GM12872 (cell line): ENCODE data around the gene TM2D1.

Experiments
- TF ChIP-seq, protein P1 (sequence below): IDR thresholded peaks from 3 replicates; pipeline ENCODE4 v1.5.1; 2011; ENCODE audit warnings: low read depth, mild to moderate bottlenecking, low read length, moderate library complexity; ENCODE audit not compliant: insufficient read depth

TM2D1 gene

DNA sequence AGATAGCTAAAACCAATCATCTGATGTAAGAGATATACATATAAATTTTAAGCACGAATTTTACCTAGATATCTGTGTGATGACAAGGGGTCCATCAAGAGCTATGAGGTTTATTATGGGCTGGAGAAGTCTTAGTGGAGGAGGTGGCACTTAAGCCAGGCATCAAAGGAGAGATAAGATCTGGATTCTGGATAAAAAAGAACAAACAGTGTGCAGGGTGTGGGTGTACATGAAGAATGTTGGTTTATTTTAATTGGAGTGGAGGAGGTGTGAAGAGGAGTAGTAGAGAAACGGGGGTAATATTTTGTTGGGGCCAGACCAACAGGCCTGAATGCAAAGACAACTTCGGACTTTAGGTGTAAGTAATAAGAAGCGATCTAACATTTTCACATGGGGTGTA is 80.6 kb downstream of the TM2D1 start:
- TF ChIP-seq, protein P1, sequence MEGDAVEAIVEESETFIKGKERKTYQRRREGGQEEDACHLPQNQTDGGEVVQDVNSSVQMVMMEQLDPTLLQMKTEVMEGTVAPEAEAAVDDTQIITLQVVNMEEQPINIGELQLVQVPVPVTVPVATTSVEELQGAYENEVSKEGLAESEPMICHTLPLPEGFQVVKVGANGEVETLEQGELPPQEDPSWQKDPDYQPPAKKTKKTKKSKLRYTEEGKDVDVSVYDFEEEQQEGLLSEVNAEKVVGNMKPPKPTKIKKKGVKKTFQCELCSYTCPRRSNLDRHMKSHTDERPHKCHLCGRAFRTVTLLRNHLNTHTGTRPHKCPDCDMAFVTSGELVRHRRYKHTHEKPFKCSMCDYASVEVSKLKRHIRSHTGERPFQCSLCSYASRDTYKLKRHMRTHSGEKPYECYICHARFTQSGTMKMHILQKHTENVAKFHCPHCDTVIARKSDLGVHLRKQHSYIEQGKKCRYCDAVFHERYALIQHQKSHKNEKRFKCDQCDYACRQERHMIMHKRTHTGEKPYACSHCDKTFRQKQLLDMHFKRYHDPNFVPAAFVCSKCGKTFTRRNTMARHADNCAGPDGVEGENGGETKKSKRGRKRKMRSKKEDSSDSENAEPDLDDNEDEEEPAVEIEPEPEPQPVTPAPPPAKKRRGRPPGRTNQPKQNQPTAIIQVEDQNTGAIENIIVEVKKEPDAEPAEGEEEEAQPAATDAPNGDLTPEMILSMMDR: no peak

DNA sequence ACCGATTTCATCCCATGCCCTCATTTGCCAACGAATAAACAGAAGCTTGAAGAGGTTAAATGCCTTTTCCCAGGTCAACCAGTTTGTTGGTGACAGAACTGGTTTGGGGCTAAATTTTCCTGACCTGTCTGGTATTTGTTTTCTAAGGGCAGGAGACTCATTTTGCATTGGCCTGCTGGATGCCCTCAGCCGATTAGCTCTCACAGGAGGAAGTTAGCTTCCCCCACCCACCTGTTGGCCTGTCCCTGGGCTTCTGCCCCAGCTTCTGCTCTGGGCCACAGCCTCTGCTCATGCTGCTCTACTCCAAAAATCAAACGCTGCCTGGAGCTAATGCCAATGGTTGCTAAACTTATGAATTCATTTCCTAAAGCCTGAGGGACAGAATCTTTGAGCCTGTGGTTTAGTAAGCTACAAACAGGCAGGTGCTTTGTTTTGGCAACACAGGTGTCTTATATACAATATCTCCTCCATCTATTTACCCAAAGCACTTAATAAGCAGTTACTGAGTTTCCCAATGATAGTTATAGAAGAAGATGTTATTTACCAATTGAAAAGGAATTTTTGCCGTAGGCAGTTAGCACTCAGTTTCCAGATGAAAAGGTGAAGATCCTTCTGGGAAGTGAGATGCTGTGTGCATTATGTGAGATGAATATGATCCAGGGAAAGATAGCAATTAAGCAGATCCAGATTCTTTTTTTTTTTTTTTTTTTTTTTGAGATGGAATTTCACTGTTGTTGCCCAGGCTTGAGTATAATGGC is 82.3 kb downstream of the TM2D1 start:
- TF ChIP-seq, protein P1: no peak

DNA sequence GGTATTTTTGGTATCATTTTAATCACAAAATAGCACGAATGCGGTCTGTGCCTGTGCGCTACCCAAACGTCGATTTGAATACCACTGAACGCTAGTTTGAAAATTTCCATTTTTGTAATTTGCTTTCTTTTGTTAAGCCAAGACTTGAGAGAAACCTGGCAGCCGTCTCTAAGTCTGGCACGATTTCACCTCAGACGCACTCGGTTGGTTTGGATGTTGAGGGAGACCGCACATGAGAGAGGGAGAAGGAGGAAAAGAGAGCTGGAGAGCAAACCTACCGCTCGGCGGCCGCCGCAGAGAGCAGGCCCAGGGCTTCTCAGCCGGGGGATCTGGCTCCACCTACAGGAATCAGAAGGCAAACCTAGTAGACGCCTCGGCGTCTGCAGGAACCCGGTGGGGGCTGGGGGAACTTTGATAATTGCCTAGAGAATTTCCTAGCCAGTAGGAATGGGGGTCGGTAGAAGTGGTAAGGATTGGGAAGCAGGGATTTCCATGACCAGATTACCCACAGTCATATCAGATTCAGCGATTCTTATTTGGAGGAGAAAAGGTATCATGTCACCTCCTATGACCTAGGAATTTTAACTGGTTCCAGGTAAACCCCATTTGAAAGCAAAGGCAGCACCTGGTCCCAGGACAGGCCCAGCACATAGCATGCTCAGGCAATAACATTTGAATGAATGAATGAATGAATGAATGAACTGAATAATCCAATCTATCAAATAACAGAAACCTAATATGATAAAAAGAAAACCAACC is 83.2 kb downstream of the TM2D1 start:
- TF ChIP-seq, protein P1: peak; percentile 85

DNA sequence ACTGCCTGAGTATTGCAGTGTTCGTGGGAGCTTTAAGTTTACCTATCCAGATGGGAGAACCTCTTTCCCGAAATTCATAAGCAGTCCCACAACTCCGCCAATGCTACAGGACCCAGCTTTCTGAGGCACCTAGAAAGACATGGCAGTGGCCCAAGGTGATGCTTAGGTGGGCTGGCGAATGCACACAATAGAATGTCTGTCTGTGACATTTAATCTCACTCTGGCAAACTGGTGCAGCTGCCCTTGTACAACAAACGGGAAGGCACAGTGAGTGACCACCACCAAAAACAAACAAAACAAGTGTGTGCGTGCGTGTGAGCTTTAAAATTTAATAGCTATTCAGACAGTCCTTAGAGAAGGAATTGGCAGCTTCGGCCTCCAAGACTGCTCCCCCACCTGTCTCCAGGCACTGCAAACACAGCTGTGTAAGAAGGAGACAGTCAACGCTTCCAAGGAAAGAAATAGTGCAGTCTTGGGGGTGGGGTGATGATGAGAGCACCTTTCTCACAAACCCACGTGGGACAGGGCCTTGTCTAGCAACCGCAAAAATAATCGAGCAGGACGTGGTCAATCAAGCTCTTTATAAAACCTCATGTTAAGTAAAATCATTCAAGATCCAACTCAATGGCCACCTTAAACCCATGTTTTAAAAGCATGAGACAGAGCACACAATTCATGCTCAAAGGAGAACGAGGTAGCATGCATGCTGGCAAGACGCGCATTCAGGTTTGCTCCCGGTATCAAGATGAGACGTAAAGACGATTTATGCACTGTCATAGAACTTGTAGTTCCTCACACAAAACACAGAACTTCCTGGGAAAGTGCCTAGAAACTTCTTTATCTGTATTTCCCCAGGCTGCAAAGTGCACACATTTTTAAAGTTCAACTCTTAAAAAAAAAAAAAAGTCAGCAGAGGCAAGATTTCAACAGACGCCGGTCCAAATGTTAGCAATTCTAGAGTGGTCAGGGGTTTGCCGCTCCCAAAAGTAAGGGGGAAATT is 84.1 kb downstream of the TM2D1 start:
- TF ChIP-seq, protein P1: no peak

DNA sequence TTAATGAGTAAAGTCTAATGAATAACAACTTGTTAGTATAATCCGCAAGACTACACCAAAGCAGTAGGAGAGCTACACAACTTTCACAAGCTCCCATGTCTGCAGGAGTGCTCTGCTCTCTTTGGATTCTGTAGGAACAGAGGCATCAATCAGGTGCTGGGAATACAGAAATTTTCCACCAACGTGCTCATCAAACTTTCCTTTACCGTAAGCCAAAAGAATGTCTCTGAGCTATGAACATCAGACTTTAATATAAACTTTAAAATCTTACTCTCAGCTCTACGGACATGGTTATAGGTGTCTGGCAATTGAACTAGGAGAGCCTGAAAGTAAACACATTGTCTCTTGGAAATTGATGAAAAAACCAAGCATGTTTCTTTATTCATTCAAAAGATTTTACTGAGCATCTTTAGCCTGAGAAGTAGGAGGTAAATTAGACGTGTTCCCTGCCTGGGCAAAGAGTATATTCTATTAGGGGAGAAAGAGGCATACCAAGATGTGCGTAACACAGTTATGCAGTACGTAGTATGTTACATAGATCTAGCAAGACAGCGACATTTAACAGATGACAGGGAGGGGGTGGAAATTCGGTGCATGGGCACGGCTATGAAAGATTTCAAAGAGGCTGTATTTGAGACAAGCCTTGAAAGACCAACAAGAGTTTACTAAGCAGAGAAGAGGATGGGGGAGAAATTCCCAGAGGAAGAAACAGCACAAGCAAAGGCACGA is 85.2 kb downstream of the TM2D1 start:
- TF ChIP-seq, protein P1: no peak

DNA sequence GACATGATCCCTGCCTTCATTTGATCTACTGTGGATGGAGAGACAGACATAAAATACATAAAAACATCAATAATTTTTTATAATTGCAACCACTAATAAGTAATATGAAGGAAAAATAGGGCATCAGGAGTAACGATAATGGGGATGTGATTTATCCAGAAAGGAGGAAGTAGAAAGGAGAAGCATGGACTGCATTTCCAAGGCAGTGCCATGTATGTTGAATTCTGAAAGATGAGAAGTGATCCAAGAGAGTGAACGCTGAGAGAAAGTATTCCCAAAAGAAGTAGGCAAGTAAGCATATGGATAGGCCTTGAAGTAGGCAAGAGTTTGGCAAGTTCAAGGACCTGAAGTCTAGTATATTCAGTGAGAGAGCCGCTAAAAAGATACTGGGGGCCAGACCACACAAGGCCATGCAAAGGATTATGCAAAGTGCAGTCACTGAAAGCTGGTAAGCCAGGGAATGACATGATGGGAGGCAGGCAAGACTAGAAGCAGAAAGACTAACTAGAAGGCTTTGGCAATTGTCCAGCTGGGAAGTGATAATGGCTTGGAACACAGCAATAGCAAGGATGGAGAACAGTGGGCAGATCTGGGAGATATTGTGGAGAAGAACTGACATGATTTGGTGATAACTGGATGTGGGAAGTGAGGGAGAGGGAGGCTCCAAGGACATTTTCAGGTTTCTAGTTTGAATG is 85.9 kb downstream of the TM2D1 start:
- TF ChIP-seq, protein P1: no peak
